ENCODE results near the gene ABCD1.
"Not testable (repeated sequence)": the region's sequence is repeated elsewhere in the genome, so short reads cannot be mapped to it uniquely, and the experiment has no call there.

ABCD1 gene

DNA sequence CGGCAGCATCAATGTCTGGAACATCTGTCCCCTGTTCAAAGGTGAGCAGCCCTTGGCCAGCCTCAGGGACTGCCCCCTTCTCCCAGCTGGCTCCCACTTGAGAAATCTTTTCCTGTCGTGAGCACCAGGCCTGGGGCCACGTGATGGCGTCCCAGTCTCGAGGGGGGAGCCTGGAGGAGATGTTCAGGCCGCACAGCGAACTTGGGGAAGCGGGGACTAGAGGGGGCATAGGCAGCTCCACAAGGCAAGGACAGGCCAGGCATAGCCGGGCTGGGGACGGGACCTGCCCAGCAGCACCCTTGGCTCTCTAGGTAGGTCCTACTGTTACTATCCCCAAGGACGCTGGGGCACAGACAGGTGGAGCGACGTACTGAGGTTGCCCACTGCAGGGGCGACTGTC is 34.2 kb upstream of the ABCD1 start:
- no peak for TF ChIP-seq EZH2 (IDR thresholded peaks at IDR 0.05; ENCODE audit: borderline replicate concordance, low read length)
- TF ChIP-seq CTCF (IDR thresholded peaks at IDR 0.05; ENCODE audit: low read length), result no peak
- H4K20me1 ChIP-seq (ENCODE audit: insufficient read depth, low read length), result no peaks in the 10 kb centered on the region
- H3K36me3 ChIP-seq (ENCODE audit: insufficient read depth, low read length), result no peaks in the 10 kb centered on the region
- no peaks in the 10 kb centered on the region for H3F3A ChIP-seq (ENCODE audit: insufficient read depth, low read length)
- no peaks in the 10 kb centered on the region for H3K4me1 ChIP-seq (ENCODE audit: insufficient read depth, low read length, severe bottlenecking)
- H2AFZ ChIP-seq (ENCODE audit: low read length), result no peak overlapping the region
- no peak overlapping the region for H3K9ac ChIP-seq (ENCODE audit: low read length)
- no peak overlapping the region for H3K4me3 ChIP-seq (ENCODE audit: low read depth, low read length, poor library complexity, severe bottlenecking)
- no peak overlapping the region for H3K4me2 ChIP-seq (ENCODE audit: low read length)
- no peaks in the 10 kb centered on the region for H3K27me3 ChIP-seq (ENCODE audit: insufficient read depth, low read length)
- no peaks in the 10 kb centered on the region for H3K9me3 ChIP-seq (ENCODE audit: low read length)
- H3K79me2 ChIP-seq (ENCODE audit: insufficient read depth, low read length), result no peaks in the 10 kb centered on the region
- no peak overlapping the region for H3K27ac ChIP-seq (ENCODE audit: low read depth, low read length, poor library complexity, severe bottlenecking)
- no peaks in the 10 kb centered on the region for H3K9me2 ChIP-seq (ENCODE audit: low read depth, low read length)

DNA sequence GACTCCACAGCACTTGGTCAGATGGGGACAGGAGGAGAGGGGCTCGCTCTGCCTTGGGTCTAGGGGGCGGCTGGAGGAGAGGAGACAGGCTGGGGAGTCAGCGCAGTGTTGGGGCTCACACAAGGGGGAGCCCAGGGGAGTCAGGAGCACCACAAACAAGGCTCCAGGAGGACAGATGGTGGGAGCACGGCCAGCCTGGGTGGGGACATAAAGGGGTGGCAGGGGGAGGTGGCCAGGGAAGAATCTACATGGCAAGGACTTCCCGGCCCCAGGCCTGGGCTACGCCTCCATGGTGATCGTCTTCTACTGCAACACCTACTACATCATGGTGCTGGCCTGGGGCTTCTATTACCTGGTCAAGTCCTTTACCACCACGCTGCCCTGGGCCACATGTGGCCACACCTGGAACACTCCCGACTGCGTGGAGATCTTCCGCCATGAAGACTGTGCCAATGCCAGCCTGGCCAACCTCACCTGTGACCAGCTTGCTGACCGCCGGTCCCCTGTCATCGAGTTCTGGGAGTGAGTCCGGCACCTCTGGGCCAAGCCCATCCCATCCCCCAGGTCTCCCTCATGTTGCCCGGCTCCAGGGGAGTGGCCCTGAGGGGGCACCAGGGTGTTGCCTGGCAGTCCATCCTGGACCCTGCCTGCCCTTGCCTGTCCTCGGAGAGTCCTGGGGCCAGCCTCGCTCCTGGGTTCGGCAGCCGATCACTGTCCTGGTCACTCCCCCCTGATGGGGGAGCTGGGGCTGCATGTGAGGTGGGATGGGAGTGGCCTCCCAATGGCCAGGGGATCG is 33.4 kb upstream of the ABCD1 start:
- not testable (repeated sequence) for H3K36me3 ChIP-seq (ENCODE audit: insufficient read depth, low read length); H3K4me2 ChIP-seq (ENCODE audit: low read length); H3K79me2 ChIP-seq (ENCODE audit: insufficient read depth, low read length); H2AFZ ChIP-seq (ENCODE audit: low read length); H3K9me3 ChIP-seq (ENCODE audit: low read length); H3F3A ChIP-seq (ENCODE audit: insufficient read depth, low read length); H3K9ac ChIP-seq (ENCODE audit: low read length); H4K20me1 ChIP-seq (ENCODE audit: insufficient read depth, low read length); H3K4me1 ChIP-seq (ENCODE audit: insufficient read depth, low read length, severe bottlenecking); H3K27ac ChIP-seq (ENCODE audit: low read depth, low read length, poor library complexity, severe bottlenecking); H3K27me3 ChIP-seq (ENCODE audit: insufficient read depth, low read length); H3K4me3 ChIP-seq (ENCODE audit: low read depth, low read length, poor library complexity, severe bottlenecking); H3K9me2 ChIP-seq (ENCODE audit: low read depth, low read length)

DNA sequence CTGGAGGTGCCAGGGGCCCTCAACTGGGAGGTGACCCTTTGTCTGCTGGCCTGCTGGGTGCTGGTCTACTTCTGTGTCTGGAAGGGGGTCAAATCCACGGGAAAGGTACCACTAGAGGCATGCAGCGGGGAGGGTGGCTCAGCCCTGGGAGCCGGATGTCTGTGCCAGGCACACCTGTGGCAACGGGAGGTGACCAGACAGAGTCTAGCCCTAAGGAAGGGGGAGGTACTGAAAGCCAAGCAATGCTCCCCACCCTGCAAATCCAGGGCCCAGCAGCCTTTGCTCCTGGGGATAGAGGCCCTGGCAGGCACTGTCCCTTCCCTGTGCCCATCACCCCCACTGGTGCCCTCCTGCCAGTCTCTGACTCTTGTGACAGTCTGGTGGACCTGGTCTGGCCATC is 32.7 kb upstream of the ABCD1 start:
- Histone ChIP-seq H3K27ac (ENCODE audit: low read depth, low read length, poor library complexity, severe bottlenecking) (no peak overlapping the region), H3K36me3 (ENCODE audit: insufficient read depth, low read length) (no peaks in the 10 kb centered on the region), H3K27me3 (ENCODE audit: insufficient read depth, low read length) (no peaks in the 10 kb centered on the region), H3K4me3 (ENCODE audit: low read depth, low read length, poor library complexity, severe bottlenecking) (no peak overlapping the region), H3K9me2 (ENCODE audit: low read depth, low read length) (no peaks in the 10 kb centered on the region), H3F3A (ENCODE audit: insufficient read depth, low read length) (no peaks in the 10 kb centered on the region), H2AFZ (ENCODE audit: low read length) (no peak overlapping the region), H3K4me1 (ENCODE audit: insufficient read depth, low read length, severe bottlenecking) (no peaks in the 10 kb centered on the region), H3K4me2 (ENCODE audit: low read length) (no peak overlapping the region), H4K20me1 (ENCODE audit: insufficient read depth, low read length) (no peaks in the 10 kb centered on the region), H3K9ac (ENCODE audit: low read length) (no peak overlapping the region), H3K79me2 (ENCODE audit: insufficient read depth, low read length) (no peaks in the 10 kb centered on the region), H3K9me3 (ENCODE audit: low read length) (no peaks in the 10 kb centered on the region)
- TF ChIP-seq CTCF (IDR thresholded peaks at IDR 0.05; ENCODE audit: low read length) (no peak), EZH2 (IDR thresholded peaks at IDR 0.05; ENCODE audit: borderline replicate concordance, low read length) (no peak)

- TF ChIP-seq EZH2 (IDR thresholded peaks at IDR 0.05; ENCODE audit: borderline replicate concordance, low read length) (no peak), CTCF (IDR thresholded peaks at IDR 0.05; ENCODE audit: low read length) (no peak)
- no peak overlapping the region for H3K4me3 ChIP-seq (ENCODE audit: low read depth, low read length, poor library complexity, severe bottlenecking)
Measured at GRCh38 chrX:153692611-153693156, 32.0 kb upstream of the ABCD1 start.

More at GRCh38 chrX:153692611-153693156, 32.0 kb upstream of the ABCD1 start:
- H4K20me1 ChIP-seq (ENCODE audit: insufficient read depth, low read length), result no peaks in the 10 kb centered on the region
- H3K9me2 ChIP-seq (ENCODE audit: low read depth, low read length), result no peaks in the 10 kb centered on the region
- H3K36me3 ChIP-seq (ENCODE audit: insufficient read depth, low read length), result no peaks in the 10 kb centered on the region
- H3K27ac ChIP-seq (ENCODE audit: low read depth, low read length, poor library complexity, severe bottlenecking), result no peak overlapping the region
- H3K4me2 ChIP-seq (ENCODE audit: low read length), result no peak overlapping the region
- H3F3A ChIP-seq (ENCODE audit: insufficient read depth, low read length), result no peaks in the 10 kb centered on the region
- H3K9me3 ChIP-seq (ENCODE audit: low read length), result no peaks in the 10 kb centered on the region
- H3K9ac ChIP-seq (ENCODE audit: low read length), result no peak overlapping the region
- H3K79me2 ChIP-seq (ENCODE audit: insufficient read depth, low read length), result no peaks in the 10 kb centered on the region
- H3K4me1 ChIP-seq (ENCODE audit: insufficient read depth, low read length, severe bottlenecking), result no peaks in the 10 kb centered on the region
- H2AFZ ChIP-seq (ENCODE audit: low read length), result no peak overlapping the region
- no peaks in the 10 kb centered on the region for H3K27me3 ChIP-seq (ENCODE audit: insufficient read depth, low read length)

Data from OCI-LY1 (cell line).